Ascending aorta (tissue), 2 donors: ENCODE results near the gene BLM. TPM values are rescaled to one million over a fixed set of nuclear protein-coding genes. Genes with fewer than 3 reads are reported as not detected.

Source experiments
- DNase-seq, 2 donors: peaks; one replicate each; pipeline ENCODE4 v3.0.0-alpha.2; 2019; ENCODE audit warnings: low spot score in 2 of 2
- H3K27ac ChIP-seq, 2 donors: fragments of 200-600 bp; sonication (generic); one replicate each; pipeline ENCODE4 v1.5.1; 2016 to 2017; ENCODE audit warnings: mild to moderate bottlenecking in 1 of 2
- H3K27me3 ChIP-seq: fragments of 200-600 bp; sonication (generic); one replicate; pipeline ENCODE4 v1.5.1; 2017
- H3K36me3 ChIP-seq, 2 donors: fragments of 200-600 bp; sonication (generic); one replicate each; pipeline ENCODE4 v1.5.1; 2016
- H3K4me1 ChIP-seq, 2 donors: fragments of 200-600 bp; sonication (generic); one replicate each; pipeline ENCODE4 v1.5.1; 2016 to 2017; ENCODE audit warnings: mild to moderate bottlenecking in 1 of 2
- H3K4me3 ChIP-seq, 2 donors: fragments of 200-600 bp; sonication (generic); one replicate each; pipeline ENCODE4 v1.5.1; 2016 to 2017; ENCODE audit warnings: mild to moderate bottlenecking in 1 of 2
- H3K9me3 ChIP-seq, 2 donors: fragments of 200-600 bp; sonication (generic); one replicate each; pipeline ENCODE4 v1.5.1; 2016
- CTCF ChIP-seq, 3 experiments: fragments of 200-600 bp in 2 of 3; fragments of 450-650 bp in 1 of 3; sonication (generic) in 2 of 3; IDR thresholded peaks; one replicate each; pipeline ENCODE4 v1.5.1; 2016 to 2019; ENCODE audit warnings: antibody characterized with exemption in 3 of 3, mild to moderate bottlenecking in 1 of 3, moderate library complexity in 1 of 3
- intact Hi-C: fragments of 100-400 bp; cut with DNase I; formaldehyde crosslinking; loops from one replicate; pipeline ENCODE4 v1.15.1; 2023
- total RNA-seq: library from RNA; depleted of rRNA; stranded (reverse); fragments of >200 nt; gene quantifications from one replicate; pipeline ENCODE4 v1.1.0, GENCODE V29; 2016

BLM gene
- total RNA-seq, 1 donor from 2014 or later, result 0.11 TPM

GRCh38 chr15:90763366-90764099 is 46.4 kb downstream of the BLM start:
- no peak for DNase-seq
- Histone ChIP-seq H3K36me3 (no peaks in the 10 kb centered on the region), H3K4me3 (no peak overlapping the region), H3K27ac (no peak overlapping the region), H3K27me3 (no peaks in the 10 kb centered on the region), H3K4me1 (peaks cover 0 to 3% of the 10 kb centered on the region in 2 donors), H3K9me3 (no peaks in the 10 kb centered on the region)
- intact Hi-C loops, result no loop called here
- TF ChIP-seq CTCF (IDR thresholded peaks at IDR 0.05), result no peak

GRCh38 chr15:90765531-90765930 is 48.4 kb downstream of the BLM start:
- no peak overlapping the region for H3K4me3 ChIP-seq
- intact Hi-C loops, result no loop called here
- DNase-seq, result no peak
- H3K27ac ChIP-seq, result no peak overlapping the region
- peaks cover 0 to 3% of the 10 kb centered on the region in 2 donors for H3K4me1 ChIP-seq
- H3K9me3 ChIP-seq, result no peaks in the 10 kb centered on the region
- H3K36me3 ChIP-seq, result no peaks in the 10 kb centered on the region
- no peak for TF ChIP-seq CTCF (IDR thresholded peaks at IDR 0.05)
- H3K27me3 ChIP-seq, result no peaks in the 10 kb centered on the region

GRCh38 chr15:90765966-90766365 is 48.8 kb downstream of the BLM start:
- Histone ChIP-seq H3K27ac (no peak overlapping the region), H3K9me3 (no peaks in the 10 kb centered on the region), H3K36me3 (no peaks in the 10 kb centered on the region), H3K4me1 (peaks cover 0 to 3% of the 10 kb centered on the region in 2 donors), H3K4me3 (no peak overlapping the region), H3K27me3 (no peaks in the 10 kb centered on the region)
- no peak for DNase-seq
- intact Hi-C loops, result no loop called here
- no peak for TF ChIP-seq CTCF (IDR thresholded peaks at IDR 0.05)

- no peak overlapping the region for H3K27ac ChIP-seq
- intact Hi-C loops, result no loop called here
- no peaks in the 10 kb centered on the region for H3K4me1 ChIP-seq
- no peaks in the 10 kb centered on the region for H3K36me3 ChIP-seq
- no peaks in the 10 kb centered on the region for H3K9me3 ChIP-seq
- H3K27me3 ChIP-seq, result no peaks in the 10 kb centered on the region
- no peak for DNase-seq
- H3K4me3 ChIP-seq, result no peak overlapping the region
- TF ChIP-seq CTCF (IDR thresholded peaks at IDR 0.05), result no peak
Observed at GRCh38 chr15:90769375-90769774, 52.2 kb downstream of the BLM start.

- Histone ChIP-seq H3K4me3 (no peak overlapping the region), H3K4me1 (no peaks in the 10 kb centered on the region), H3K9me3 (no peaks in the 10 kb centered on the region), H3K27ac (no peak overlapping the region), H3K27me3 (no peaks in the 10 kb centered on the region), H3K36me3 (no peaks in the 10 kb centered on the region)
- DNase-seq, result no peak
- intact Hi-C loops, result no loop called here
- no peak for TF ChIP-seq CTCF (IDR thresholded peaks at IDR 0.05)
Observed at GRCh38 chr15:90773485-90773884, 56.3 kb downstream of the BLM start.
